Medulla oblongata (tissue), 1 donor: ENCODE results near the gene AIRE.
"Not testable (repeated sequence)": the region's sequence is repeated elsewhere in the genome, so short reads cannot be mapped to it uniquely, and the experiment has no call there.

Source experiments
- DNase-seq: peaks from one replicate; pipeline ENCODE4 v3.0.0-alpha.2; 2015; ENCODE audit errors: extremely low spot score

The AIRE gene

GRCh38 chr21:44291936-44292811 is 6.5 kb downstream of the AIRE start:
- DNase-seq, result no peak

GRCh38 chr21:44292812-44293195 is 7.1 kb downstream of the AIRE start:
- no peak for DNase-seq

DNA sequence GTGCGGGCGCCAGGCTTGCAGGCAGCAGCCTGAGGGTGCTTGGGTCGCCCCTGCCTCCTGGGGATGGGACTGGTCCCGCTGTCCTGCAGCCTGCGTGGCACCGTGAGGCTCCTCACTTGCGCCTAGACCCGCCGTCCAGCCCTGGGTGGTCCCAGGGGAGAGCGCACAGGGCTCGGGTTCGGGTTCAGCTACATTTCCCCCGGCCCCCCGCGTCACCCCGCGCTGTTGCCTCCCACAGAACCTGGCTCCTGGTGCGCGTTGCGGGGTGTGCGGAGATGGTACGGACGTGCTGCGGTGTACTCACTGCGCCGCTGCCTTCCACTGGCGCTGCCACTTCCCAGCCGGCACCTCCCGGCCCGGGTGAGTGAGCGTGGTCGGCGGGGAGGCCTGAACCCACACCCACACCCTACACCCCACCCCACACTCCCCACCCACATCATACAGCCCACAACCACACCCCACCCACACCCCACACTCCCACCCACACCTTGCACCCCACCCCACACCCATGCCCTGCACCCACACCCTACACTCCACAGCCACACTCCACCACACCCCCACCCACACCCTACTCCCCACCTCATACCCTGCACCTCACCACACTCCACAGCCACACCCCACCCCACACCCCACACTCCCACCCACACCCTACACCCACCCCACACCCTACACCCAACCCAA is 8.0 kb downstream of the AIRE start:
- DNase-seq, result no peak

DNA sequence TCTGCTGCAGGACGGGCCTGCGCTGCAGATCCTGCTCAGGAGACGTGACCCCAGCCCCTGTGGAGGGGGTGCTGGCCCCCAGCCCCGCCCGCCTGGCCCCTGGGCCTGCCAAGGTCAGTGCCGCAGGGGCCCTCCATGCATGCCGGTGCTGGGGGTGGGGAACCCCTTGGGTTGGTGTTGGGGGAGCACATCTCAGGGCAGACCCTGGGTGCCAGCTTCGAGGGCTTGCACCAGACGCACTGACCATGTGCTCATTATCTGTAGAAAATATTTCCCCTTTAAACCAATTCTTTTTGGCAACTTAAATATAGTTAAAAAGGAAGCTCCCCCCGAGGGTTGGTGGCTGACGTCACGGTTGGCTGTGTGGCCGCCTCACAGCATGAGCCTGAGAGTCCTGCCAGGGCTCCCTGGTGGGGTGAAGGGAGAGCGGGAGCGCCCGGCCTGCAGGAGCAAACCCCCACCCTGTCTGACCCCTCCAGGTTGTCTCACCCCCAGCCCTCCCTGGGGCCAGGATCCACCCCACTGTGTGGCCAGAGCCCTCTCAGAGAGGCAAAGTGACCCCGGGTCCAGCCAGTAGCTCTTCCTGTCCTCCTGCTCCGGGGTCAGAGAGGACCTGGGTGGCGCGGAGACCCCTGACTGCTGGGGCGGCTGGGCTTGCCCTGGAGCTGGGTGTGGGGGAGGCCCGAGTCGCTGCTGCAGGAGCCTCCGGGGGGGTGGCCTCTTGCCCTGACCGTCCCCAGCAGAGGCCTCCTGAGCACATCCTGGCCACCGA is 8.9 kb downstream of the AIRE start:
- peak; percentile 31 for DNase-seq

- no peak for DNase-seq
These were observed 9.5 kb downstream of the AIRE start for GRCh38 chr21:44295163-44295573.

GRCh38 chr21:44295646-44296045 is 10.0 kb downstream of the AIRE start:
- DNase-seq, result no peak

- no peak for DNase-seq
These were observed 10.4 kb downstream of the AIRE start for GRCh38 chr21:44296103-44296519.

DNA sequence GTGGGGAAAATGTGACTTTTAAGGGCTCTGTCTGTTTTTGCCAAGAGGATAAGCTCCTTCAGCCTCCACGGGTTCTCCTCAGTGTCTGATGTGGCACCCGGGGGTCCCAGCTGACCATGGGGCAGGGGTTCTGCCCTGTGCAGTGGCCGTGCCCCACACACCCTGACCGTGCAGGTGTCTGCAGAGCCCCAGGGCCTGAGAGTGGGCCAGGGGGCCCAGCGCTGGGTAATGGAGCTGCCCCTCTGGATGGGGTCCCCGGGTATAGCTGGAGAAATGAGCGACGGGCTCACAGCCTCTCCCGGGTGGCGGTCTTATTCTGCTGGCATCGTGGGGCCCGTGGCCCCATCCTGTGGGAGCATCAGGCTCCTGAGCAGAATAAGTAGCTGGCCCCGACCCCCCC is 11.2 kb downstream of the AIRE start:
- DNase-seq, result no peak

- DNase-seq, result peak; percentile 94
These were observed 12.0 kb downstream of the AIRE start for GRCh38 chr21:44297525-44298290.

- DNase-seq, result no peak
These were observed 12.6 kb downstream of the AIRE start for GRCh38 chr21:44298301-44298700.

DNA sequence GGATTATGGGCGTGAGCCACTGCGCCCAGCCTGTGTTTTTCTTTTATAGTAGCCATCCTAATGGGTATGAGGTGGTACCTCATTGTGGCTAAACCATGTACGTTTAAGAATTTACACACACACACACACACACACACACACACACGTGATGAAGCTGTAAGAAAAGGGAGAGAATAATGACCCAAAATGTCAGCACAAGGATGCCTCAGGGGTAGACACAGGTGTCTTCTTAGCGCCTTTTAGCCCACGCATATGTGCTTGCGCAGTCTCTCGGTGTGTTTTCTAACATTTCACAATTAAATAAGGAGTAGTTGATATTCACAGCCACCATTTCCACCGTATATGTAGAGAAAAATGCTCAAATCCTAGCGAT is 13.4 kb downstream of the AIRE start:
- no peak for DNase-seq

DNA sequence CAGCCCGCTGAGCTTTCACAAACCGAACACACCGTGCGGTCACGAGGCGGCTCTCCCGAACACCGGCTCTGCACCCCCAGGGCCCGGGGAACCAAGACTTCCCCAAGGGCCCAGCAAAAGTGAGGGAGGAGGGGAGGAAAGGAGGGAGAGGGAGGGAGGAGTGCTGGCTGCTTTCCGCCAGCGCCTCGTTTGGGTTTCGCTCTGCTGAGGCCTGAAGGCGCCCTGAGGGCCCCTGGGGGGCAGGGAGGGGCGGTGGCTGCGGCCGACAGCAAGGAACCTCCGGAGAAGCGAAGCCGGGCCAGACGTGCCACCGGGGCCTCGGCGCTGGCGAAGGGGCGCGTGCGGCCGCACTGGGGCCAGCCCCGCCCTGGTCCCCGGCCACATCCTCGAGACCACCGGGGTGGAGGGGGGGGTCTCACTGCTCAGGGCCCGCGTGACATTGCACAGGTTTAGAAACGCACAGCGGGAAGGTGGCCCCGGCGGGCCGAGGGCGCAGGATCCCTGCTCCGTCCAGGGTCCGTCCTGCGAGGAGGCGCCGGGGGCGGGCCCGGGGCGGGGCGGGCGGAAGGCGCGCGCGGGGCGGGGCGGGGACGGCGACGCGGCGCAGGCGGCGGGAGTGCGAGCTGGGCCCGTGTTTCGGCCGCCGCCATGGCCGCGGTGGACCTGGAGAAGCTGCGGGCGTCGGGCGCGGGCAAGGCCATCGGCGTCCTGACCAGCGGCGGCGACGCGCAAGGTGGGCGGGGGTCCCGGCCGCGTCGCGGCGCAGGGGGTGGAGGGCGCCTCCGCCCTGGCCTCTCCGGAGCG is 14.0 kb downstream of the AIRE start, which contains the start of gene PFKL:
Gene PFKL, plus strand, starts transcription at position 596 of the 804 bp plus-strand sequence. Its CDS starts 53 bp downstream, at position 649.
- DNase-seq, result peak; percentile 67

DNA sequence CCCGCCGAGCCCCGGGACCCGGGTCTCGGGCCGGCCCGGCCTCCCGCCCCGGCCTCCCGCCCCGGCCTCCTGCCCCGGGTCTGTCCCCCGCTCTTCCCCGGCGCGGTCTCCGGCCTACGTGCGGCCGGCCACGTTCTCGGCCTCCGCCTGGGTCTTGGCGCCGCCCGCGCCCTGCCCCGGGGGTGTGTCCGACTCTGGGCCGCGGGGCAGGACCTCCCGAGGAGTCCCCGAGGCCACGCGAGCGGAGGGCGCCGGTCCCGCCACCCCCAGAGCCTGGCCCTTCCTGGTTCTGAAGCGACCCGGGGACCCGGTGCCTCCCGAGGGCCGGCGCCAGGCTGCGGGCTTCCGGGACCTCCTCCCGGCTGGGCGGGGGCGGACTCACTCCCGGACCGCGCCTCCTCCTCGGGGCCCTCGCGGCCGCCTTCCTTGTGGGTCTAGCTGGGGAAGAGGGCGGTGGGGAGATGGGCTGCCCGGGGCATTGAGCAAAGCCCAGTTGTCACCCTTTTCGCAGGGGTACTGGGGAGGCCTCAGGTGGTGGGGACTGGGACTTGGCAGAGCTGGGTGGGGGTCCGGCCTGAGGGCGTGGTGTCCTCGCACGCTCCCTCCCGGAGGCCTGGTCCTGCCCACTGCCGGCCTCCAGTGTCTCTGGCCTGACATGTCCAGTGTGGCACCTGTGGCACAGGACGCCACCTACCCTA is 14.7 kb downstream of the AIRE start:
- DNase-seq, result peak; percentile 55

DNA sequence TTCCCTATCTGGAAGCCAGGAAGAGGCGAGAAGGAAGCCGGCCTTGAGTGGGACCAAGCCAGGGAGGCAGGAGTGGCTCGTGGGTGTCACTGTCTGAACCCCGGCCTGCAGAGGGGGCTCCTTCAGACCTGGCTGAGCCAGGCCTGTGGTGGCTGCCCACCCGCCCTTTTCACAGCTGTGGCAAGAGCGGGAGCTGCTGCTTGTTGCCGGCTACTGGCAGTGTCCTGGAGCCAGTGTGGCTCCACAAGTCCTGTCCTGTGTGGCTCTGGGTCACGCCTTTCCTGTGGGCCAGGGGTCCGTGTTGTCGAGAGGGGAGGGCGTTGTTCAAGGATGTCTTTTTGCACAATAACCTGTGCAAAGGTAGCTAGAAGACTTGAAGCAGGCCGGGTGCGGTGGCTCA is 15.5 kb downstream of the AIRE start:
- no peak for DNase-seq

- no peak for DNase-seq
These were observed 16.3 kb downstream of the AIRE start for GRCh38 chr21:44301961-44302406.

- not testable (repeated sequence) for DNase-seq
These were observed 17.1 kb downstream of the AIRE start for GRCh38 chr21:44302573-44303401.

GRCh38 chr21:44303490-44303981 is 17.9 kb downstream of the AIRE start:
- DNase-seq, result no peak

- peak; percentile 81 for DNase-seq
These were observed 18.4 kb downstream of the AIRE start for GRCh38 chr21:44304011-44304616.
